Calu3 (cell line): ENCODE data around the gene SMYD4. TPM values are rescaled to one million over a fixed set of nuclear protein-coding genes. Genes with fewer than 3 reads are reported as not detected.
A peak's percentile ranks its signal among the peaks of the same experiment; 100 is the strongest.

Source experiments
- BruUV-seq: library from RNA; stranded (reverse); fragments of 400-500 nt; replicated peaks from 2 replicates; lab custom pipeline; 2021; lab: Mats Ljungman, UMichigan
- CTCF ChIA-PET: fragments of 300-600 bp; sonication (Branson Sonifier 250); formaldehyde crosslinking; loops from one replicate; lab custom pipeline; 2022; ENCODE audit warnings: antibody characterized with exemption; lab: Charles Lee
- DNase-seq: peaks from one replicate; pipeline ENCODE4 v3.0.0; 2022
- H3K27ac Mint-ChIP-seq: one replicate; pipeline ENCODE4 v1.8.0; 2022; ENCODE audit warnings: mixed read lengths; ENCODE audit not compliant: unreplicated experiment
- H3K27me3 Mint-ChIP-seq: one replicate; pipeline ENCODE4 v1.8.0; 2022; ENCODE audit warnings: mixed read lengths; ENCODE audit not compliant: unreplicated experiment
- H3K36me3 Mint-ChIP-seq: one replicate; pipeline ENCODE4 v1.8.0; 2022; ENCODE audit warnings: mild to moderate bottlenecking, moderate library complexity, mixed read lengths; ENCODE audit not compliant: insufficient read depth, unreplicated experiment
- H3K4me1 Mint-ChIP-seq: one replicate; pipeline ENCODE4 v1.8.0; 2022; ENCODE audit warnings: mild to moderate bottlenecking, low read depth, mixed read lengths; ENCODE audit not compliant: unreplicated experiment
- H3K4me3 Mint-ChIP-seq: one replicate; pipeline ENCODE4 v1.8.0; 2022; ENCODE audit warnings: mild to moderate bottlenecking, low read depth, moderate library complexity, mixed read lengths; ENCODE audit not compliant: unreplicated experiment
- H3K9me3 Mint-ChIP-seq: one replicate; pipeline ENCODE4 v1.8.0; 2022; ENCODE audit warnings: low read depth, mixed read lengths; ENCODE audit not compliant: unreplicated experiment
- intact Hi-C: fragments of 100-400 bp; cut with micrococcal nuclease; formaldehyde crosslinking; loops from one replicate; pipeline ENCODE4 v1.10.0; 2022; ENCODE audit not compliant: unreplicated experiment
- total RNA-seq: library from RNA; stranded (reverse); gene quantifications from 2 replicates; pipeline ENCODE4 v1.2.3, GENCODE V29; 2022
- TF ChIP-seq, protein P1 (sequence below): fragments of 200-600 bp; IDR thresholded peaks from one replicate; pipeline ENCODE4 v1.8.0; 2022; ENCODE audit warnings: antibody characterized with exemption; ENCODE audit not compliant: unreplicated experiment

The SMYD4 gene
- total RNA-seq, 1 experiment from 2014 or later: 20.7 TPM

DNA sequence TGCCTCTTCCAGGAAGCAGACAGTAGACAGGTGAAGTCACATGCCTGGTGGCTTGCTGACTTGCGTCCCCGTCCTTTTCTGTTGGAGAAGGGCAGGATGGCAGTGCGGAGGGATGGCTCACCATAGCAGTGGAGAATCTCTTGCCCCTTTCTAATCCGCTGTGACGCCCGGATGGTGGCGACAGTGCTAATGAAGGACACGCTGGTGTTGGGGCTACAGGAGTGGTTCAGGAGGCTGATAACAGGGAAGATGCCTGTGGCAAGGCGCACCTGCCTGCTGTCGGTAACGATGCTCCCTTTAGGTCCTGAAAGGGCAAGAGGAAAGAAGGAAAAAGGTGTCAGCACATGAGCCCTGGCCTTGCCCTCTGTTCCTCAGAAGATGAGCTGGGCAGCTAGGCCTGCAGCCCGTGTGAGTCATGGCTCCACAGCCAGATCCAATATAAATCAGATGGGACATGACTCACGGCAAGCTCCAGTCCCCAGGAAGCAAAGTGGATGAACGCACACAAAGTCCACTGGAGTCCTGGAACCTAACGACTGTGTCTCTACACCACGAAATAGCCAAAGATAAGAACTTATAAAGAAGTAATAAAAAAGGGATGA is 42.3 kb downstream of the SMYD4 start:
- Mint-ChIP-seq H3K36me3 (peaks cover 7% of the 10 kb centered on the region), H3K4me1 (peaks cover 8% of the 10 kb centered on the region), H3K4me3 (no peak overlapping the region), H3K9me3 (no peaks in the 10 kb centered on the region), H3K27ac (peak overlapping the region; percentile 34), H3K27me3 (no peaks in the 10 kb centered on the region)
- CTCF ChIA-PET: interaction anchor here (0.6 to 0.9 kb wide), 2 partner anchors 41 to 42 kb away, joined by 3 to 5 read pairs; no protein-coding TSS in a partner anchor
- TF ChIP-seq, protein P1, sequence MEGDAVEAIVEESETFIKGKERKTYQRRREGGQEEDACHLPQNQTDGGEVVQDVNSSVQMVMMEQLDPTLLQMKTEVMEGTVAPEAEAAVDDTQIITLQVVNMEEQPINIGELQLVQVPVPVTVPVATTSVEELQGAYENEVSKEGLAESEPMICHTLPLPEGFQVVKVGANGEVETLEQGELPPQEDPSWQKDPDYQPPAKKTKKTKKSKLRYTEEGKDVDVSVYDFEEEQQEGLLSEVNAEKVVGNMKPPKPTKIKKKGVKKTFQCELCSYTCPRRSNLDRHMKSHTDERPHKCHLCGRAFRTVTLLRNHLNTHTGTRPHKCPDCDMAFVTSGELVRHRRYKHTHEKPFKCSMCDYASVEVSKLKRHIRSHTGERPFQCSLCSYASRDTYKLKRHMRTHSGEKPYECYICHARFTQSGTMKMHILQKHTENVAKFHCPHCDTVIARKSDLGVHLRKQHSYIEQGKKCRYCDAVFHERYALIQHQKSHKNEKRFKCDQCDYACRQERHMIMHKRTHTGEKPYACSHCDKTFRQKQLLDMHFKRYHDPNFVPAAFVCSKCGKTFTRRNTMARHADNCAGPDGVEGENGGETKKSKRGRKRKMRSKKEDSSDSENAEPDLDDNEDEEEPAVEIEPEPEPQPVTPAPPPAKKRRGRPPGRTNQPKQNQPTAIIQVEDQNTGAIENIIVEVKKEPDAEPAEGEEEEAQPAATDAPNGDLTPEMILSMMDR: no peak
- DNase-seq: peak; percentile 50
- BruUV-seq: no TSS peak
- intact Hi-C loops: no loop called here

DNA sequence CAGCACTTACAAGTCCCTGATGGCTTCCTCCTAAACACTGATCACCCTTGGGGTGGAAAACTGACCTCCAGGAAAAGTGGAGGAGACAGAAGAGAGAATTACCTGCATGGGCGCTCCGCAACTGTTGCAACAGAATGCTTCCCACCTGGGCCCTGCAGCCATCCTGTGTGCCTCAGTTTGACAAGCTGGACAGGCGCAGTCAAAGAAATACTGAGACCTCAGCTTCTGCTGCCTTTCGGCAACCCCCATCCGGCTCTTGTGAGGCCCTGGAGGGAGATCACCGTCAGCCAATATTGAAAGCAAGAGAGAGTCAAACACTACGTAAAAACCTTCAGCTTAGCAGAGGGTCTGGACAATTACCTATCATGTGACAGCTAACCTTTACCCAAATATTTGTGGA is 43.0 kb downstream of the SMYD4 start:
- H3K27me3 Mint-ChIP-seq: no peaks in the 10 kb centered on the region
- H3K9me3 Mint-ChIP-seq: no peaks in the 10 kb centered on the region
- CTCF ChIA-PET: no interaction called here
- TF ChIP-seq, protein P1: no peak
- H3K27ac Mint-ChIP-seq: no peak overlapping the region
- DNase-seq: no peak
- peaks cover 8% of the 10 kb centered on the region for H3K4me1 Mint-ChIP-seq
- no TSS peak for BruUV-seq
- intact Hi-C loops: no loop called here
- peaks cover 7% of the 10 kb centered on the region for H3K36me3 Mint-ChIP-seq
- no peak overlapping the region for H3K4me3 Mint-ChIP-seq

DNA sequence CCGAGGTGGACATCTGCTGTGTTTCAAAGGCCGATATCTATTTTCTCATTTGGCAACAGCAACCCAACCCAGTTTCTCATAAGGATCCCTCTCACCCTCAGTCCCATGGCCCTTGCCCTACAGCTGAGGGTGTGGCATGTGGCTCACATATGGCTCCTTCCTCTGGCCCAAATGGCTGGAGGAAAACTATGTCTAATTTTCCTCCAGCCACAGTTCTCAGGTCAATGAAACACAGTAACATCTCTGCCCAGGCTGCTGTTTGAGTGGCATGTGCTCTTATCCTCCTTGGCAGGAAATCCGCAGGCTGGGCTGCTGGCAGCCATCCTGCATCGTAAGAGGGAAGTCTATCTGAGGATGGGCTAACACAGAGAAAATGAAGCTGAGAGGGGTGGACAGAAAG is 43.8 kb downstream of the SMYD4 start:
- CTCF ChIA-PET: interaction anchor here (0.7 kb wide), 1 partner anchor 153 kb away, joined by 3 read pairs; no protein-coding TSS in a partner anchor
- no peak overlapping the region for H3K27ac Mint-ChIP-seq

GRCh38 chr17:1783834-1784611 is 45.7 kb downstream of the SMYD4 start:
- DNase-seq: no peak
- Mint-ChIP-seq H3K4me3 (no peak overlapping the region), H3K27ac (no peak overlapping the region), H3K9me3 (no peaks in the 10 kb centered on the region), H3K27me3 (no peaks in the 10 kb centered on the region), H3K4me1 (peaks cover 8% of the 10 kb centered on the region), H3K36me3 (peaks cover 7% of the 10 kb centered on the region)
- intact Hi-C loops: no loop called here
- TF ChIP-seq, protein P1: no peak
- BruUV-seq: no TSS peak
- CTCF ChIA-PET: interaction anchor here (1.1 to 1.3 kb wide), 4 partner anchors 18 to 115 kb away, joined by 3 to 12 read pairs (median 5); no protein-coding TSS in a partner anchor

More for the DNA sequence above, 43.8 kb downstream of the SMYD4 start:
- H3K9me3 Mint-ChIP-seq: no peaks in the 10 kb centered on the region
- H3K4me3 Mint-ChIP-seq: no peak overlapping the region
- intact Hi-C loops: no loop called here
- H3K27me3 Mint-ChIP-seq: no peaks in the 10 kb centered on the region
- DNase-seq: no peak
- TF ChIP-seq, protein P1: no peak
- BruUV-seq: no TSS peak
- H3K36me3 Mint-ChIP-seq: peaks cover 7% of the 10 kb centered on the region
- H3K4me1 Mint-ChIP-seq: peaks cover 8% of the 10 kb centered on the region
